ENCODE measurements around the gene STAT6.
A peak's percentile ranks its signal among the peaks of the same experiment; 100 is the strongest.
"Not testable (repeated sequence)": the region's sequence is repeated elsewhere in the genome, so short reads cannot be mapped to it uniquely, and the experiment has no call there.

STAT6 gene

DNA sequence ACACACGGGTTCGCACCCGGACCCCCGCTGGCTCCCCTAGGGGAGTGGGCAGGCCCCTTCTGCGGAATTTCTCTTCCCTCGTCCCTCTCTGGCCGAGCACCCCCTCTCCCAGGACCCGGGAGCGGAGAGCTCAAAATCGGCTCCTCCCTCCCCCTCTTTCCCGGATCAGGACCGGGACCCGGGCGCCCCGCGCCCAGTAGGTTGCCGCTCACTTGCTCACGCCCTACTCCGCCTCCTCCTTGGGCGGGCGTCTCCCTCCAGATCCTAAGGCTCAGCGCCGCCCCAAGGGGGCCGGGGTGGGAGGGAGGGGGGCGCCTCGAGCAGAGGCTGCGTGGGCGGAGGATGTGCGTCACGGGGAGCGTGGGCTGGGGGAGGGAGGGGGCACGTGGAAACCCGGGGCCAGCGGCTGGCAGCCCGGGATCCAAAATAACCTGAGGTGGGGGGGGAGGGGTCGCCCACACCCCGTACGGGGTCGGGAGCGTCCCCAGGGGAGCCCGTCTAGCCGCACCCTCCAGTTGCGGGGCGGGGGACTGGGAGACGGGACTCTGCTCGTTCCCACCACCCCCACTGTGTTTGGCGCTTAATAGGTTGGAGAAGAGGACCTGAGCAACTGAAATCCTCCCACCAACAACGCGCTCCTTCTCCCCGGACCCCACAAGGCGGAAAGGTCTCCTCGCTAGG lies 24.0 kb downstream of the STAT6 start:
- H3K4me3 ChIP-seq (ENCODE audit: control insufficient read depth, low read depth, low read length): peak overlapping the region; percentile 81
- DNase-seq (ENCODE audit: low read depth): peak; percentile 92
- TF ChIP-seq, protein P1, sequence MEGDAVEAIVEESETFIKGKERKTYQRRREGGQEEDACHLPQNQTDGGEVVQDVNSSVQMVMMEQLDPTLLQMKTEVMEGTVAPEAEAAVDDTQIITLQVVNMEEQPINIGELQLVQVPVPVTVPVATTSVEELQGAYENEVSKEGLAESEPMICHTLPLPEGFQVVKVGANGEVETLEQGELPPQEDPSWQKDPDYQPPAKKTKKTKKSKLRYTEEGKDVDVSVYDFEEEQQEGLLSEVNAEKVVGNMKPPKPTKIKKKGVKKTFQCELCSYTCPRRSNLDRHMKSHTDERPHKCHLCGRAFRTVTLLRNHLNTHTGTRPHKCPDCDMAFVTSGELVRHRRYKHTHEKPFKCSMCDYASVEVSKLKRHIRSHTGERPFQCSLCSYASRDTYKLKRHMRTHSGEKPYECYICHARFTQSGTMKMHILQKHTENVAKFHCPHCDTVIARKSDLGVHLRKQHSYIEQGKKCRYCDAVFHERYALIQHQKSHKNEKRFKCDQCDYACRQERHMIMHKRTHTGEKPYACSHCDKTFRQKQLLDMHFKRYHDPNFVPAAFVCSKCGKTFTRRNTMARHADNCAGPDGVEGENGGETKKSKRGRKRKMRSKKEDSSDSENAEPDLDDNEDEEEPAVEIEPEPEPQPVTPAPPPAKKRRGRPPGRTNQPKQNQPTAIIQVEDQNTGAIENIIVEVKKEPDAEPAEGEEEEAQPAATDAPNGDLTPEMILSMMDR (conservative IDR thresholded peaks at IDR 0.05; ENCODE audit: control insufficient read depth, insufficient read depth, low read depth, low read length): no peak

DNA sequence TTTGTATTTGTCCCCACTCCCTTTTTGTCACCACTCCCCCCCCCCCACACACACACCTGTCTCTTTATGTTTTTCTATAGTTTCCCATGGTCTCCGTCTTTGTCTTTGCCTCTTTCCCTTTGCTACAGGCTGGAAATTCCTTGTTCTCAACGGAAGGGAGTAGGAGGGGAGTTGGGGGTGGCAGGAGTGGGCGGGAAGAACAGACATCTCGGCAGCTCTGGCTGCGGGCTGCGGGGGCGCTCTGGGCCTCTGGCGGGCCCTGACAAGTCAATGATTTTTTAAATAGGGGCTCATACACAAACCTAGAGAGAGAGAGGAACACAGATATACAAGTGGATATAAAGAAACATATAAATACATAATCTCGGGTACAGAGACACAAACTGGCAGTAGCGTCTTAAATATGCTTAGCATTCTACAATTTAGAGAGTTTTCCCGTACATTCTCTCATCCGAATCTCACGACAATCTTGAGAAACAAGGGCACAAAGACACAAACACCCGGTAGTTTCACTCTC lies 24.6 kb downstream of the STAT6 start:
- DNase-seq (ENCODE audit: low read depth): peak; percentile 77
- peak overlapping the region; percentile 81 for H3K4me3 ChIP-seq (ENCODE audit: control insufficient read depth, low read depth, low read length)
- TF ChIP-seq, protein P1 (conservative IDR thresholded peaks at IDR 0.05; ENCODE audit: control insufficient read depth, insufficient read depth, low read depth, low read length): peak; percentile 18

DNA sequence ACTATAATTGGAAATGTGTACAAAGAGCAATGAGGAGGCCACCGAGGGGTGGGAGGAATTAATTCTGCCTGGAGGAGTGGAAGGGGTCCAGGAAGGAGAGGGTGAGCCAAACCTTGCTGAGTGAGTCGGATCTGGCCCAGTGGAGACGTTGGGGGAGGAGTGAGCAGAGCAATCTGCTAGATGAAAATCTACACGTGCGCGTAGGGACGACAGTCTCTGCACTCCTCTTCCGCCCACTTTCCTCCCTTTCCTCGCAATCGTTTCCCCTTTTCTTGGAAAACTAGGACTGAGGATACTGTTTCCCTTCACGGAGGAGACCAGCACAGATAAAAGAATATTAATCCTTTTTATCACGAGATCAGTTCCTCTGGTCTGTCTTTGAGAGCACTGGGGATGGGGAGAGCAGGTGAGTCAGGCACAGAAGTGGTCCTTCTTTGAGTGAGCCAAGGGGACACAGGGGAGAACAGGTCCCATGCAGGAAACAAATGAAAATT lies 25.1 kb downstream of the STAT6 start:
- TF ChIP-seq, protein P1 (conservative IDR thresholded peaks at IDR 0.05; ENCODE audit: control insufficient read depth, insufficient read depth, low read depth, low read length): no peak
- H3K4me3 ChIP-seq (ENCODE audit: control insufficient read depth, low read depth, low read length): peak overlapping the region; percentile 81
- DNase-seq (ENCODE audit: low read depth): peak; percentile 83

DNA sequence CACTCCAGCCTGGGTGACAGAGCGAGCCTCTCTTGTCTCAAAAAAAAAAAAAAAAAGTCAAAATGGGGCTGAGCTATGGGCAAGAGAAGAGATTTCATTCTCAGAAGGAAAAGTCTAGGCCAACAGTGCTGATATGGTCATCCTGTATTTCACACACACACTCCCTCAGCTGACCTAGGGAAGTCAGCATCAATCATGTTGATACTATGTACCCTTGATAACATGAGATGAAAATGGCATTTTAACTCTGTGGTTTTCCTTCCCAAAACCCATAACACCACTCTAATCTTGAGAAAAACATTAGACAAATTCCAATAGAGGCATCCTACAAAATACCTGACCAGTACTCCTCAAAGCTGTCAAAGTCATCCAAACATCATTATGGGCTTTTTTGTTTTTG lies 30.3 kb downstream of the STAT6 start:
- DNase-seq (ENCODE audit: low read depth): no peak
- TF ChIP-seq, protein P1 (conservative IDR thresholded peaks at IDR 0.05; ENCODE audit: control insufficient read depth, insufficient read depth, low read depth, low read length): no peak
- no peak overlapping the region for H3K4me3 ChIP-seq (ENCODE audit: control insufficient read depth, low read depth, low read length)

DNA sequence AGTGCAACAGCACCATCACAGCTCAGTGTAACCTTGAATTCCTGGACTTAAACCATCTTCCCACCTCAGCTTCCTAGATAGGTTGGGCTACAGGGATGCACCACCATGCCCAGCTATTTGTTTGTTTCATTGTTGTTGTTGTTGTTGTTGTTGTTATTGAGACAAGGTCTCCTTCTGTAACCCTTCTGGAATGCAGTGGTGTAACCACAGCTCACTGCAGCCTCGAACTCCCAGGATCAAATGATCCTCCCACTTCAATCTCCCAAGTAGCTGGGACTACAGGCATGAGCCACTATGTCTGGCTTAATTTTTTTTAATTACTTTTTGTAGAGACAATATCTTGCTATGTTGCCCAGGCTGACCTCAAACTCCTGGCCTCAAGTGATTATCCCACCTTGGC lies 31.3 kb downstream of the STAT6 start:
- TF ChIP-seq, protein P1 (conservative IDR thresholded peaks at IDR 0.05; ENCODE audit: control insufficient read depth, insufficient read depth, low read depth, low read length): no peak
- no peak for DNase-seq (ENCODE audit: low read depth)
- no peak overlapping the region for H3K4me3 ChIP-seq (ENCODE audit: control insufficient read depth, low read depth, low read length)

- peak; percentile 100 for DNase-seq (ENCODE audit: low read depth)
Observed at GRCh38 chr12:57078519-57079404, 32.4 kb downstream of the STAT6 start, which contains the start of gene NEMP1. Gene NEMP1 (minus strand): TSS chr12:57078791. CDS start chr12:57078745, 46 bp downstream.

GRCh38 chr12:57073566-57074450 lies 37.4 kb downstream of the STAT6 start:
- DNase-seq (ENCODE audit: low read depth): not testable (repeated sequence)

More at GRCh38 chr12:57078519-57079404, 32.4 kb downstream of the STAT6 start, which contains the start of gene NEMP1:
- TF ChIP-seq, protein P1 (conservative IDR thresholded peaks at IDR 0.05; ENCODE audit: control insufficient read depth, insufficient read depth, low read depth, low read length): no peak
- peak within 1 kb of the TSS; percentile 85 for H3K4me3 ChIP-seq (ENCODE audit: control insufficient read depth, low read depth, low read length)

More at GRCh38 chr12:57073566-57074450, 37.4 kb downstream of the STAT6 start:
- not testable (repeated sequence) for H3K4me3 ChIP-seq (ENCODE audit: control insufficient read depth, low read depth, low read length)
